OCI-LY1 (cell line): ENCODE data around the gene PI4KA.

Experiments used
- H2AFZ ChIP-seq: fragments of 200-600 bp; sonication (generic), shearing (Covaris generic); 2 replicates; pipeline ENCODE4 v1.6.0; 2014; ENCODE audit warnings: antibody characterized with exemption, mild to moderate bottlenecking, low read length
- H3F3A ChIP-seq: fragments of 200-600 bp; sonication (generic), shearing (Covaris generic); 2 replicates; pipeline ENCODE4 v1.6.0; 2014; ENCODE audit warnings: mild to moderate bottlenecking, antibody characterized with exemption, low read length, moderate library complexity; ENCODE audit not compliant: insufficient read depth
- H3K27ac ChIP-seq: fragments of 200-600 bp; sonication (generic); 2 replicates; pipeline ENCODE4 v1.5.1; 2014; ENCODE audit warnings: low read length, mixed run types, mild to moderate bottlenecking, low read depth; ENCODE audit not compliant: poor library complexity, severe bottlenecking
- H3K27me3 ChIP-seq: fragments of 200-600 bp; sonication (generic); 2 replicates; pipeline ENCODE4 v1.6.0; 2014; ENCODE audit warnings: antibody characterized with exemption, mild to moderate bottlenecking, low read length, moderate library complexity; ENCODE audit not compliant: insufficient read depth
- H3K36me3 ChIP-seq: fragments of 200-600 bp; sonication (generic); 2 replicates; pipeline ENCODE4 v1.6.1; 2014; ENCODE audit warnings: mild to moderate bottlenecking, antibody characterized with exemption, low read length, moderate library complexity, mixed read lengths; ENCODE audit not compliant: insufficient read depth
- H3K4me1 ChIP-seq: fragments of 200-600 bp; sonication (generic); 2 replicates; pipeline ENCODE4 v1.5.1; 2014; ENCODE audit warnings: mild to moderate bottlenecking, low read length, moderate library complexity; ENCODE audit not compliant: insufficient read depth, severe bottlenecking
- H3K4me2 ChIP-seq: fragments of 200-600 bp; sonication (generic), shearing (Covaris generic); 2 replicates; pipeline ENCODE4 v1.6.1; 2014; ENCODE audit warnings: low read length
- H3K4me3 ChIP-seq: fragments of 200-600 bp; sonication (generic); 2 replicates; pipeline ENCODE4 v1.5.1; 2014; ENCODE audit warnings: low read length, low read depth, mild to moderate bottlenecking, mixed read lengths; ENCODE audit not compliant: poor library complexity, severe bottlenecking
- H3K79me2 ChIP-seq: fragments of 200-600 bp; shearing (Covaris generic); 2 replicates; pipeline ENCODE4 v1.6.1; 2016; ENCODE audit warnings: mixed run types, low read length, mixed read lengths; ENCODE audit not compliant: insufficient read depth
- H3K9ac ChIP-seq: fragments of 200-600 bp; sonication (generic), shearing (Covaris generic); 2 replicates; pipeline ENCODE4 v1.6.1; 2014; ENCODE audit warnings: mild to moderate bottlenecking, low read length, mixed read lengths
- H3K9me2 ChIP-seq: fragments of 200-600 bp; sonication (generic), shearing (Covaris generic); 2 replicates; pipeline ENCODE4 v1.6.1; 2014; ENCODE audit warnings: low read depth, mild to moderate bottlenecking, low read length, mixed read lengths
- H3K9me3 ChIP-seq: fragments of 200-600 bp; shearing (Covaris generic); 2 replicates; pipeline ENCODE4 v1.6.1; 2014; ENCODE audit warnings: low read length, mixed read lengths
- H4K20me1 ChIP-seq: fragments of 200-600 bp; sonication (generic), shearing (Covaris generic); 2 replicates; pipeline ENCODE4 v1.6.0; 2016; ENCODE audit warnings: mild to moderate bottlenecking, low read length; ENCODE audit not compliant: insufficient read depth
- CTCF ChIP-seq: fragments of 200-600 bp; sonication (generic), shearing (Covaris generic); IDR thresholded peaks from 2 replicates; pipeline ENCODE4 v1.5.1; 2017; ENCODE audit warnings: mild to moderate bottlenecking, antibody characterized with exemption, low read length, moderate library complexity, mixed read lengths
- EZH2 ChIP-seq: fragments of 200-600 bp; sonication (generic), shearing (Covaris generic); IDR thresholded peaks from 2 replicates; pipeline ENCODE4 v1.8.0; 2017; ENCODE audit warnings: borderline replicate concordance, mixed run types, mild to moderate bottlenecking, antibody characterized with exemption, low read length, moderate library complexity, mixed read lengths

PI4KA gene

GRCh38 chr22:20788627-20789344 is 69.8 kb downstream of the PI4KA start:
- no peak overlapping the region for H3K27ac ChIP-seq
- H3K4me2 ChIP-seq = no peak overlapping the region
- no peak overlapping the region for H2AFZ ChIP-seq
- H3K27me3 ChIP-seq = no peaks in the 10 kb centered on the region
- H4K20me1 ChIP-seq = no peaks in the 10 kb centered on the region
- peaks cover 48% of the 10 kb centered on the region for H3K36me3 ChIP-seq
- TF ChIP-seq EZH2 = no peak
- no peak for TF ChIP-seq CTCF
- no peak overlapping the region for H3K4me3 ChIP-seq
- H3K79me2 ChIP-seq = no peaks in the 10 kb centered on the region
- no peak overlapping the region for H3K9ac ChIP-seq
- H3K9me3 ChIP-seq = no peaks in the 10 kb centered on the region
- no peaks in the 10 kb centered on the region for H3K9me2 ChIP-seq
- peaks cover 4% of the 10 kb centered on the region for H3K4me1 ChIP-seq
- H3F3A ChIP-seq = no peaks in the 10 kb centered on the region

- Histone ChIP-seq H3K27ac (no peak overlapping the region), H4K20me1 (no peaks in the 10 kb centered on the region), H3F3A (no peaks in the 10 kb centered on the region), H2AFZ (no peak overlapping the region), H3K4me1 (peaks cover 7% of the 10 kb centered on the region), H3K36me3 (peaks cover 40% of the 10 kb centered on the region), H3K9me3 (no peaks in the 10 kb centered on the region), H3K4me2 (no peak overlapping the region), H3K27me3 (no peaks in the 10 kb centered on the region), H3K79me2 (no peaks in the 10 kb centered on the region), H3K9me2 (no peaks in the 10 kb centered on the region), H3K9ac (no peak overlapping the region), H3K4me3 (no peak overlapping the region)
- no peak for TF ChIP-seq CTCF
- TF ChIP-seq EZH2 = no peak
Measured at GRCh38 chr22:20787746-20788626, 70.6 kb downstream of the PI4KA start.

GRCh38 chr22:20787223-20787622 is 71.4 kb downstream of the PI4KA start:
- no peaks in the 10 kb centered on the region for H3K79me2 ChIP-seq
- H3F3A ChIP-seq = no peaks in the 10 kb centered on the region
- H3K27ac ChIP-seq = no peak overlapping the region
- H2AFZ ChIP-seq = no peak overlapping the region
- H3K4me2 ChIP-seq = no peak overlapping the region
- H3K9me2 ChIP-seq = no peaks in the 10 kb centered on the region
- peaks cover 7% of the 10 kb centered on the region for H3K4me1 ChIP-seq
- TF ChIP-seq EZH2 = no peak
- no peak for TF ChIP-seq CTCF
- no peak overlapping the region for H3K9ac ChIP-seq
- H3K36me3 ChIP-seq = peaks cover 38% of the 10 kb centered on the region
- no peaks in the 10 kb centered on the region for H4K20me1 ChIP-seq
- H3K9me3 ChIP-seq = no peaks in the 10 kb centered on the region
- H3K27me3 ChIP-seq = no peaks in the 10 kb centered on the region
- H3K4me3 ChIP-seq = no peak overlapping the region
